UCSD-AML1 (cell line): ENCODE measurements around the gene AZIN2.
"Not testable (repeated sequence)": the region's sequence is repeated elsewhere in the genome, so short reads cannot be mapped to it uniquely, and the experiment has no call there.

Experiments
- DNase-seq: peaks from one replicate; lab custom pipeline; 2025; ENCODE audit not compliant: unreplicated experiment; lab: John Stamatoyannopoulos, UW

AZIN2 gene

GRCh38 chr1:33080885-33081553 lies at the start of gene AZIN2:
TSS of gene AZIN2 (plus strand) at chr1:33081153. CDS start at chr1:33082250, 1,097 bp downstream.
- DNase-seq, result peak; percentile 90

DNA sequence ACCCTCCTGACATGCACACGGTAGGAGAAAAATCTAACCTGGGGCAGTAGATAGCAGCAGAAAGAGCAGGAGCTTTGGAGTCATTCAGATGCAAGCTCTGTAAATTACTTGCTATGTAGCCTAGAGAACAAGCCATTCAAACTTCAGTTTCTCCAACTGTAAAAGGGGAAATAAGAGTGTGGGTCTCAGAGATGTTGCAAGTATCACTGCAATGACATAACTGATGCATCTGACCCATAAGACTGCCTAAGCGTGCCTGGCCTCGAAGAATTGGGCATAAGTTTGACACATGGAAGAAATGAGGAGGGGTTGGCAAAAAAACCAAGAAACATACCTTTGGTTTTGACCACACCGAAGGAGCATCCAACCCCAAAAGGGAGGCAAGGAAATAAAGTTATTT lies 49.4 kb upstream of the AZIN2 start:
- DNase-seq, result no peak

- no peak for DNase-seq
These were observed 48.7 kb upstream of the AZIN2 start for GRCh38 chr1:33032126-33032869.

GRCh38 chr1:33036051-33036525 lies 44.9 kb upstream of the AZIN2 start:
- DNase-seq, result no peak

DNA sequence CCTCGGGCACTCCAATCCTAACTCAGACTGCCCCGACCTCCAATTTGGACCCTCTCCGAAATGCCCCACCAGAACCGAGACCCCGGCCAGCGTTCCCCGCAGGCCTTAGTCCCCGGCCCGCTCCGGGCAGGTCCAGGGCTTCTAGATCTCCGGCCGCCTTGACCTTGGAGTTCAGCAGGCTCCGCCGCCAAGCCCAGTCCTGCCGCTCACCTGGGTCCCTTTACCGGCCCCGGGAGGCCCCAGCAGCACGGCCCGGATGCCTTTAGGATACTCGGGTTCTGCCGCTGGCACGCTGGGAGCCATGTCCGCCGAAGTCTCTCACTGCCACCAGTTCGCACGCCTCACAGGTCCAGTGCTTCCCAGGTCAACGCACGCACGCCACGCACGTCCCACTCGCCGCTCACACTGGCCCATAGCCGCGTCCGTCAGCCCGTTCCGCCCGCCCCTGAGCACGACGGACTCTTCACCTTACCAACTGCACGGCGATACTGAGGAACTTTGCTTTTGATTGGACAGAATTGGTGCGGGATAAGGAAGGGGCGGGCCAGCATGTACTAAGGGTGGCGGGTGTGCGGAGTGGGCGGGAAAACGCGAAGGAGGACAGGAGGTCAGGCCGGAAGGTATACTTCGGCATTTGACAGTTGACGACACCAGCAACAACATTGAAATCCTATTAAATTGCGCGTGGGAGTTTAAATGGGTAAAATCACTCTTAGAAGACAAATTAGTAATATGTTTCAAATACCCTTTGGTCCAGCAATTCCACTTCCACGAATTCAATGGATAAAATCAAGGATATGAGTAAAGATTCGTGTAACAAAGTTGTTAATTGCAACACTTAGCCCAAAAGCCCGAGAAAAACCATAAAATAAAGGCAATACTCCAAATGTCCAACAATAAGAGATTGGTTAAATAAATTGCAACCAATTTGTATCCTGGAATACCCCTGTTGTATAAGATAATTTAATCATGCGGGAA lies 44.1 kb upstream of the AZIN2 start, which contains the start of gene AK2:
TSS of gene AK2 (minus strand) at position 358 of the 978 bp plus-strand sequence. CDS start at position 303, 55 bp downstream.
- peak; percentile 97 for DNase-seq

- peak; percentile 52 for DNase-seq
These were observed 41.1 kb upstream of the AZIN2 start for GRCh38 chr1:33039840-33040239.

DNA sequence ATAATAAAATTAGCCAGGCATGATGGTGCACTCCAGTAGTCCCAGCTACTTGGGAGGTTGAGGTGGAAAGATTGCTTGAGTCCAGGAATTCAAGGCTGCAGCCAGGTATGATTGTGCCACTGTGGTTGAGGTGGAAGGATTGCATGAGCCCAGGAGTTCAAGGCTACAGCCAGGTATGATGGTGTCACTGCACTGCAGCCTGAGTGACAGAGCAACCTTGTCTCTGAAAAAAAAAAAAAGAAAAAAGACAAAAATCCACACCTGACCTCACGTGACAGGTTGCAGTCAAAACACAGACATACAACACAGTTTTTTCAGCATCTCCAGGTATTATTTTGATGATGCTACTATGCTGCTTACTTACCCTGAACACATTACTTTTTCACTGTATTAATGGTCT lies 39.9 kb upstream of the AZIN2 start:
- no peak for DNase-seq

- DNase-seq, result no peak
These were observed 38.1 kb upstream of the AZIN2 start for GRCh38 chr1:33042831-33043230.

GRCh38 chr1:33043267-33044092 lies 37.5 kb upstream of the AZIN2 start:
- no peak for DNase-seq

GRCh38 chr1:33045246-33045645 lies 35.7 kb upstream of the AZIN2 start:
- DNase-seq, result no peak

DNA sequence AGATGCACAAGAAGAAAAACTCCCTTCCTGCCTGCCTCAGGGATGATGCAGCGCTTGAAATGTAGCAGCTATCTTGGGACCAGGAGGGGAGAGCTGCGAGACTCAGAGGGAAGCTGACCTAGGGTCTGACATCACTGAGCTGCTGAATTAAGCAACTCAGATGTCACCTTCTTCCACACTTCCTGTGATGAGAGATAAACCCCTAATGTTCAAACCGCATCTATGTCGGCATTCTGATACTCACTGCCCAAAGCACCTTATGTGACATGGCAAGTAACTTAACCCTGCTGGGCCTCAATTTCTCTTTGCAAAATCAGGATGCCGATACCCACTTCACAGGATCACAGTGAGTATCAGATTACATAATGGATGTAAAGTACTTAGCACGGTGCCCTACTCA lies 35.1 kb upstream of the AZIN2 start:
- no peak for DNase-seq

DNA sequence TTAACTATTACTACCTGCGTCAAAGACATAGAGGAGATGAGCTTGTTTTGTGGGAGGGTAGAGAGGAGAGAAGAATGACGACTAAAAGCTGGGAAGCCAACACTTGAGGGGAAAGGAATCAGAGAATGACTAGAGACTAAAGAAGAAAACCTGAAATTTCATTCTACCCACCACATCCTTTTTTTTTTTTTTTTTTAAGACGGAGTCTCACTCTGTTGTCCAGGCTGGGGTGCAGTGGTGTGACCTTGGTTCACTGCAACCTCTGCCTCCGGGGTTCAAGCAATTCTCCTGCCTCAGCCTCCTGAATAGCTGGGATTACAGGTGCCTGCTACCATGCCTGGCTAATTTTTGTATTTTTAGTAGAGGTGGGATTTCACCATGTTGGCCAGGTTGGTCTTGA lies 34.7 kb upstream of the AZIN2 start:
- DNase-seq, result not testable (repeated sequence)

DNA sequence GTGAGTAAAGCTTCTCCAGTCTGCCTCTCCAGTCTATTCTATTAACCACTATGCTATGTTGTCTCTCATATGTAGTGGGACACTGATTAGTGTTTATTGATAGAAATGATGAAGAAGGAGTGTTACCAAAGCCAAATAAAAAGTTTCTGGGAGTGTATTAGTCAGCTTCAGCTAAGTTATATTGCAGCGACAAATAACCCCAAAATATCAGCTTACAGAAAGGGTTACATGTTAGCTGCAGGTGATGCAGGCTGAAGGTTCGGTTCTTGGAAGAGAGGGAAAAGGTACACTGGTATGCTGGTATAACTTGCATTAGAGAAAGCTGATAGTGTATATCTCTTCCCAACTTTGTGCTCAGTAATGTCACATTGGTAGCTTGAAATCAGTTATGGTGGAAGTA lies 33.7 kb upstream of the AZIN2 start:
- DNase-seq, result no peak

GRCh38 chr1:33047839-33048305 lies 33.1 kb upstream of the AZIN2 start:
- no peak for DNase-seq

- DNase-seq, result no peak
These were observed 32.5 kb upstream of the AZIN2 start for GRCh38 chr1:33048426-33048825.

GRCh38 chr1:33049371-33049770 lies 31.6 kb upstream of the AZIN2 start:
- DNase-seq, result peak; percentile 29

GRCh38 chr1:33050221-33051076 lies 30.5 kb upstream of the AZIN2 start:
- peak; percentile 46 for DNase-seq

DNA sequence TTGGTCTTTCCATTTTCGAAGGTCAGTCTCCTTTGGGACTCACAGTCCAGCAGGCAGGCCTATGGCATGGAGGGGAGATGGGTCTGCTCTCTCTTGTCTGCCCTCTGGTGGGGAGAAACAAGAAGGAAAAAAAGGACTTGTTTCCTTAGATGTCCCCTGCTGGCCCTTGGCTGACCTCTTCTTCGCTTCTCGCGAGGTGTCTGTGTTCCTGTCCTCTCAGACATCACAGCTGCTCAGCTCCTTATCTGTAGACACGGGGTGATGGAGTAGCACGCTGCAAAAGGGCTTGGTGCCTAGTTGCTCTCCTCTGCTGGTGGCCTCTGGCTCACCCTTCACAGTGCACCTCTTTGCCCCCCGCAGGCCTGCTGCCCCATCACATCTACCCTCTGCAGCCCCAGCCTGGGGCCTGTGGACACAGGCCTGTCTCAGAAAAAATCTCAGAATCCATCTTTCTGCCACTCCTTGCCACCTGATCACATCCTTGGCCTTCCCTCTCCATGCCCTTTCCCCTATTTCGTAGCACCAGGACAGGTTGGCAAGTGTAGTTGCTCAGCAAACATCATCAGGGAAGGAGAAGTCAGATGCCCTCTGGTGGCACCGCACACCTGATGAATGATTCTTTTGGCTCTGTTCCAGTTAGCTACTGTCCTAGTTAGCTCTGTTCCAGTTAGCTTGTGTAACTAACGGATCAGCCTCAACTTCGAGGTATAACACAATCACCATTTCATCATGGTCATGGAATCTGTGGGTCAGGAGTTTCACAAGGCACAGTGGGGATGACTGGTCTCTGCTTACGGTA lies 25.5 kb upstream of the AZIN2 start:
- peak; percentile 51 for DNase-seq
